Measurements from ENCODE around the gene RNF38. TPM values are rescaled to one million over a fixed set of nuclear protein-coding genes. Genes with fewer than 3 reads are reported as not detected.

RNF38 gene
- total RNA-seq, 2 experiments from 2014 or later: 22.1 to 22.9 TPM

Other genes starting within 250 kb of the RNF38 start
- gene CCIN, start 230.9 kb downstream of the RNF38 start, total RNA-seq: not detected
- gene CLTA, start 209.3 kb downstream of the RNF38 start, total RNA-seq: 100 to 1,000 TPM in 1 of 2 experiments, 10 to 100 TPM in 1; 96.4 to 101 TPM
- 10 to 100 TPM; 14.5 to 15.2 TPM for gene GNE, start 141.8 kb downstream of the RNF38 start, total RNA-seq
- gene MELK, start 172.6 kb upstream of the RNF38 start, total RNA-seq: 10 to 100 TPM; 53.9 to 55.3 TPM

Measured in activated naive CD4-positive, alpha-beta T cell treated with anti-CD3 and anti-CD28 coated beads for 36 hours (primary cell).